Fibroblast of lung (primary cell): ENCODE results near the gene HLA-DQA2. TPM values are rescaled to one million over a fixed set of nuclear protein-coding genes. Genes with fewer than 3 reads are reported as not detected.

Experiments
- DNase-seq, 2 donors: peaks; one replicate each; pipeline versions ENCODE4 v3.0.0 to v3.0.0-alpha.2; 2010; ENCODE audit warnings: low read depth in 2 of 2
- H2AFZ ChIP-seq: 2 replicates; pipeline ENCODE4 v1.5.1; 2012; ENCODE audit warnings: low read length, control low read depth, inconsistent platforms
- H3K27ac ChIP-seq: 2 replicates; pipeline ENCODE4 v1.5.1; 2011; ENCODE audit warnings: low read length, control low read depth; ENCODE audit not compliant: insufficient read depth
- H3K27me3 ChIP-seq: 2 replicates; pipeline ENCODE4 v1.5.1; 2011; ENCODE audit warnings: mild to moderate bottlenecking, low read length; ENCODE audit not compliant: control insufficient read depth, insufficient read depth
- H3K36me3 ChIP-seq: 2 replicates; pipeline ENCODE4 v1.5.1; 2011; ENCODE audit warnings: low read length; ENCODE audit not compliant: control insufficient read depth, insufficient read depth
- H3K4me1 ChIP-seq: 2 replicates; pipeline ENCODE4 v1.5.1; 2011; ENCODE audit warnings: low read length; ENCODE audit not compliant: control insufficient read depth, insufficient read depth; ENCODE audit errors: extremely low read depth
- H3K4me2 ChIP-seq: 2 replicates; pipeline ENCODE4 v1.5.1; 2011; ENCODE audit warnings: low read length, control low read depth; ENCODE audit not compliant: insufficient read depth; ENCODE audit errors: extremely low read depth
- H3K4me3 ChIP-seq, 4 experiments: fragments of 200-600 bp in 1 of 4; sonication (generic) in 1 of 4; replicated peaks in 1 of 4; 2 replicates each; pipeline ENCODE4 v1.5.1; 2011 to 2016; ENCODE audit warnings: low read length in 4 of 4, low read depth in 3 of 4, mild to moderate bottlenecking in 3 of 4, control low read depth in 2 of 4, inconsistent platforms in 1 of 4, mixed read lengths in 1 of 4; ENCODE audit not compliant: insufficient read depth in 1 of 4; ENCODE audit errors: control extremely low read depth in 1 of 4
- H3K79me2 ChIP-seq: 2 replicates; pipeline ENCODE4 v1.5.1; 2012; ENCODE audit warnings: mild to moderate bottlenecking, low read length, inconsistent platforms; ENCODE audit not compliant: control insufficient read depth, insufficient read depth
- H3K9ac ChIP-seq: 2 replicates; pipeline ENCODE4 v1.5.1; 2011; ENCODE audit warnings: mild to moderate bottlenecking, low read length, control low read depth; ENCODE audit not compliant: insufficient read depth
- H3K9me3 ChIP-seq: 2 replicates; pipeline ENCODE4 v1.5.1; 2012; ENCODE audit warnings: low read depth, low read length; ENCODE audit not compliant: control insufficient read depth, insufficient read depth
- H4K20me1 ChIP-seq: 2 replicates; pipeline ENCODE4 v1.5.1; 2011; ENCODE audit warnings: low read length; ENCODE audit not compliant: control insufficient read depth, insufficient read depth; ENCODE audit errors: extremely low read depth
- EZH2 ChIP-seq: IDR thresholded peaks from 2 replicates; pipeline ENCODE4 v1.5.1; 2012; ENCODE audit warnings: low read length, control low read depth, mild to moderate bottlenecking; ENCODE audit errors: missing control alignments
- polyA plus RNA-seq, 2 donors: library from polyadenylated mRNA; depleted of rRNA in 1 of 2; stranded (reverse) in 1 of 2; unstranded in 1 of 2; fragments of >200 nt; gene quantifications; 2 replicates each; pipeline ENCODE4 v1.2.1, GENCODE V29; 2011 to 2012; ENCODE audit warnings: missing spikeins in 1 of 2
- total RNA-seq: library from RNA; depleted of rRNA; stranded (reverse); fragments of >200 nt; gene quantifications from 2 replicates; pipeline ENCODE4 v1.2.1, GENCODE V29; 2014
- TF ChIP-seq, protein P1 (sequence below), 2 donors: IDR thresholded peaks in 1 of 2; conservative IDR thresholded peaks in 1 of 2; 1 replicate in 1 of 2; 2 replicates in 1 of 2; pipeline ENCODE4 v1.5.1; 2011 to 2012; ENCODE audit warnings: low read length in 2 of 2, control low read depth in 1 of 2, inconsistent platforms in 1 of 2, low read depth in 1 of 2, mild to moderate bottlenecking in 1 of 2

The HLA-DQA2 gene
- total and polyA plus RNA-seq, 2 donors (not counting 1 experiment from before 2014, with no cell fraction given), result not detected

- Histone ChIP-seq H4K20me1 (no peaks in the 10 kb centered on the region), H3K36me3 (no peaks in the 10 kb centered on the region), H3K27ac (no peak overlapping the region), H3K27me3 (peaks cover 10% of the 10 kb centered on the region), H3K4me2 (no peak overlapping the region), H3K9me3 (no peaks in the 10 kb centered on the region), H3K4me1 (no peaks in the 10 kb centered on the region), H3K9ac (no peak overlapping the region), H3K4me3 (no peak overlapping the region), H3K79me2 (no peaks in the 10 kb centered on the region), H2AFZ (no peak overlapping the region)
- no peak for DNase-seq
- TF ChIP-seq, protein P1, sequence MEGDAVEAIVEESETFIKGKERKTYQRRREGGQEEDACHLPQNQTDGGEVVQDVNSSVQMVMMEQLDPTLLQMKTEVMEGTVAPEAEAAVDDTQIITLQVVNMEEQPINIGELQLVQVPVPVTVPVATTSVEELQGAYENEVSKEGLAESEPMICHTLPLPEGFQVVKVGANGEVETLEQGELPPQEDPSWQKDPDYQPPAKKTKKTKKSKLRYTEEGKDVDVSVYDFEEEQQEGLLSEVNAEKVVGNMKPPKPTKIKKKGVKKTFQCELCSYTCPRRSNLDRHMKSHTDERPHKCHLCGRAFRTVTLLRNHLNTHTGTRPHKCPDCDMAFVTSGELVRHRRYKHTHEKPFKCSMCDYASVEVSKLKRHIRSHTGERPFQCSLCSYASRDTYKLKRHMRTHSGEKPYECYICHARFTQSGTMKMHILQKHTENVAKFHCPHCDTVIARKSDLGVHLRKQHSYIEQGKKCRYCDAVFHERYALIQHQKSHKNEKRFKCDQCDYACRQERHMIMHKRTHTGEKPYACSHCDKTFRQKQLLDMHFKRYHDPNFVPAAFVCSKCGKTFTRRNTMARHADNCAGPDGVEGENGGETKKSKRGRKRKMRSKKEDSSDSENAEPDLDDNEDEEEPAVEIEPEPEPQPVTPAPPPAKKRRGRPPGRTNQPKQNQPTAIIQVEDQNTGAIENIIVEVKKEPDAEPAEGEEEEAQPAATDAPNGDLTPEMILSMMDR (conservative IDR thresholded peaks at IDR 0.05 in 1 of 2, IDR thresholded peaks at IDR 0.05 in 1 of 2; ENCODE audit: low read depth in 1 of 2, low read length in 2 of 2), result no peak
- TF ChIP-seq EZH2, result no peak
Measured at GRCh38 chr6:32759669-32760068, 18.5 kb downstream of the HLA-DQA2 start.

GRCh38 chr6:32761072-32761471 is 19.9 kb downstream of the HLA-DQA2 start:
- TF ChIP-seq EZH2, result no peak
- TF ChIP-seq, protein P1 (conservative IDR thresholded peaks at IDR 0.05 in 1 of 2, IDR thresholded peaks at IDR 0.05 in 1 of 2; ENCODE audit: low read depth in 1 of 2, low read length in 2 of 2), result no peak
- Histone ChIP-seq H3K9ac (no peak overlapping the region), H4K20me1 (no peaks in the 10 kb centered on the region), H3K9me3 (no peaks in the 10 kb centered on the region), H3K4me2 (no peak overlapping the region), H3K79me2 (no peaks in the 10 kb centered on the region), H3K4me3 (no peak overlapping the region), H3K4me1 (no peaks in the 10 kb centered on the region), H3K27ac (no peak overlapping the region), H3K36me3 (no peaks in the 10 kb centered on the region), H3K27me3 (peaks cover 7% of the 10 kb centered on the region), H2AFZ (no peak overlapping the region)
- no peak for DNase-seq

DNA sequence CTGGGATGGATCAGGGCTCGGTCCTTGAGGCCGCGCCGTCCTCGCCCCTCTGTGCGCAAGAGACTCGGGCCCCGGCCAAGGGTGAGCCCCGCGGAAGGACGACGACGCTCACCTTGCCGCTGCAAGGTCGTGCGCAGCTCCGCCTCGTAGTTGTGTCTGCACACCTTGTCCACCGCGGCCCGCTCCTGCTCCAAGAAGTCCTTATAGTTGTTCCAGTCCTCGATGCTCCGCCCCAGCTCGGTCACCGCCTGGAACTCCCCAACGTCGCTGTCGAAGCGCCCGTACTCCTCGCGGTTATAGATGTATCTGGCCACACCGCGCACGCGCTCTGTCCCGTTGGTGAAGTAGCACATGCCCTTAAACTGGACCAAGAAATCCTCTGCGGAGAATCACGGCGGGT is 20.4 kb downstream of the HLA-DQA2 start:
- H4K20me1 ChIP-seq, result no peaks in the 10 kb centered on the region
- H3K4me3 ChIP-seq, result no peak overlapping the region
- H3K27me3 ChIP-seq, result peaks cover 7% of the 10 kb centered on the region
- H3K9me3 ChIP-seq, result no peaks in the 10 kb centered on the region
- H3K4me2 ChIP-seq, result no peak overlapping the region
- H3K4me1 ChIP-seq, result no peaks in the 10 kb centered on the region
- DNase-seq, result no peak
- no peaks in the 10 kb centered on the region for H3K36me3 ChIP-seq
- TF ChIP-seq EZH2, result no peak
- TF ChIP-seq, protein P1 (conservative IDR thresholded peaks at IDR 0.05 in 1 of 2, IDR thresholded peaks at IDR 0.05 in 1 of 2; ENCODE audit: low read depth in 1 of 2, low read length in 2 of 2), result no peak
- H2AFZ ChIP-seq, result no peak overlapping the region
- H3K9ac ChIP-seq, result no peak overlapping the region
- H3K79me2 ChIP-seq, result no peaks in the 10 kb centered on the region
- H3K27ac ChIP-seq, result no peak overlapping the region
